Thymus (tissue), 11 donors: ENCODE data around the gene KCNT1. TPM values are rescaled to one million over a fixed set of nuclear protein-coding genes. Genes with fewer than 3 reads are reported as not detected.

ENCODE experiments used
- DNase-seq, 9 donors: peaks; one replicate each; pipeline ENCODE4 v3.0.0-alpha.2; 2013; ENCODE audit warnings: low spot score in 9 of 9, low read depth in 6 of 9, missing footprints in 1 of 9
- H3K27ac ChIP-seq, 2 donors: one replicate each; pipeline ENCODE4 v1.5.1; 2013; ENCODE audit warnings: control low read depth in 1 of 2, low read depth in 1 of 2, low read length in 1 of 2, mild to moderate bottlenecking in 1 of 2, moderate library complexity in 1 of 2
- H3K27me3 ChIP-seq, 2 donors: one replicate each; pipeline ENCODE4 v1.5.1; 2013; ENCODE audit warnings: low read length in 1 of 2; ENCODE audit not compliant: control insufficient read depth in 2 of 2, insufficient read depth in 1 of 2
- H3K36me3 ChIP-seq, 2 donors: one replicate each; pipeline ENCODE4 v1.5.1; 2013; ENCODE audit warnings: low read length in 1 of 2, mild to moderate bottlenecking in 1 of 2, moderate library complexity in 1 of 2; ENCODE audit not compliant: control insufficient read depth in 2 of 2, insufficient read depth in 2 of 2
- H3K4me1 ChIP-seq, 2 donors: one replicate each; pipeline ENCODE4 v1.5.1; 2013; ENCODE audit warnings: low read length in 2 of 2; ENCODE audit not compliant: control insufficient read depth in 2 of 2, insufficient read depth in 2 of 2
- H3K4me3 ChIP-seq, 2 donors: one replicate each; pipeline ENCODE4 v1.5.1; 2013; ENCODE audit warnings: low read length in 2 of 2, control low read depth in 1 of 2, mild to moderate bottlenecking in 1 of 2
- H3K9me3 ChIP-seq, 2 donors: one replicate each; pipeline ENCODE4 v1.5.1; 2013; ENCODE audit warnings: low read length in 1 of 2, mild to moderate bottlenecking in 1 of 2; ENCODE audit not compliant: control insufficient read depth in 2 of 2, insufficient read depth in 1 of 2
- WGBS: extraction: QIAGEN DNeasy Blood & Tissue Kit; methylation state at CpG from one replicate; pipeline ENCODE4 v1.1.7; 2013; 5-methylcytosine and 5-hydroxymethylcytosine counted together
- polyA plus RNA-seq: library from polyadenylated mRNA; stranded (reverse); fragments of 200-250 nt; gene quantifications from one replicate; pipeline ENCODE4 v1.2.3, GENCODE V29; 2013
- total RNA-seq: library from RNA; stranded (reverse); fragments of 120-200 nt; gene quantifications from one replicate; pipeline ENCODE4 v1.2.4, GENCODE V29; 2013
- donor health status: healthy.

KCNT1 gene
- total and polyA plus RNA-seq, 2 donors: 0.05 to 0.25 TPM

- Histone ChIP-seq H3K4me1 (no peaks in the 10 kb centered on the region), H3K9me3 (no peaks in the 10 kb centered on the region), H3K36me3 (no peaks in the 10 kb centered on the region), H3K4me3 (no peak overlapping the region), H3K27ac (no peak overlapping the region), H3K27me3 (no peaks in the 10 kb centered on the region)
- 74% methylated on average over 18 of the region's 18 CpGs for WGBS
- no peak for DNase-seq
Measured at GRCh38 chr9:135694414-135694813, 7.6 kb upstream of the KCNT1 start.

- WGBS: 93% methylated on average over 16 of the region's 16 CpGs
- H3K9me3 ChIP-seq: no peaks in the 10 kb centered on the region
- no peaks in the 10 kb centered on the region for H3K36me3 ChIP-seq
- H3K27me3 ChIP-seq: peaks cover 0 to 2% of the 10 kb centered on the region in 2 donors
- no peak for DNase-seq
- H3K4me1 ChIP-seq: no peaks in the 10 kb centered on the region
- no peak overlapping the region for H3K27ac ChIP-seq
- H3K4me3 ChIP-seq: no peak overlapping the region
Measured at GRCh38 chr9:135695036-135695435, 6.9 kb upstream of the KCNT1 start.

- Histone ChIP-seq H3K36me3 (no peaks in the 10 kb centered on the region), H3K4me1 (no peaks in the 10 kb centered on the region), H3K9me3 (no peaks in the 10 kb centered on the region), H3K4me3 (no peak overlapping the region), H3K27me3 (peaks cover 0 to 8% of the 10 kb centered on the region in 2 donors), H3K27ac (no peak overlapping the region)
- DNase-seq: no peak
- 87% methylated on average over 12 of the region's 12 CpGs for WGBS
Measured at GRCh38 chr9:135695642-135696041, 6.3 kb upstream of the KCNT1 start.

- H3K27me3 ChIP-seq: peaks cover 2 to 15% of the 10 kb centered on the region in 2 donors
- no peaks in the 10 kb centered on the region for H3K9me3 ChIP-seq
- no peak overlapping the region for H3K27ac ChIP-seq
- no peaks in the 10 kb centered on the region for H3K36me3 ChIP-seq
- WGBS: 88% methylated on average over 16 of the region's 16 CpGs
- DNase-seq: no peak
- H3K4me3 ChIP-seq: no peak overlapping the region
- no peaks in the 10 kb centered on the region for H3K4me1 ChIP-seq
Measured at GRCh38 chr9:135696446-135696845, 5.5 kb upstream of the KCNT1 start.

- Histone ChIP-seq H3K36me3 (no peaks in the 10 kb centered on the region), H3K4me3 (no peak overlapping the region), H3K9me3 (no peaks in the 10 kb centered on the region), H3K27me3 (peaks cover 5 to 22% of the 10 kb centered on the region in 2 donors), H3K27ac (no peak overlapping the region), H3K4me1 (peaks cover 4 to 5% of the 10 kb centered on the region in 2 donors)
- 83% methylated on average over 15 of the region's 15 CpGs for WGBS
- no peak for DNase-seq
Measured at GRCh38 chr9:135697226-135697625, 4.8 kb upstream of the KCNT1 start.

- no peak overlapping the region for H3K27ac ChIP-seq
- H3K9me3 ChIP-seq: no peaks in the 10 kb centered on the region
- peaks cover 5 to 32% of the 10 kb centered on the region in 2 donors for H3K27me3 ChIP-seq
- H3K4me3 ChIP-seq: no peak overlapping the region
- 80% methylated on average over 21 of the region's 21 CpGs for WGBS
- H3K36me3 ChIP-seq: no peaks in the 10 kb centered on the region
- H3K4me1 ChIP-seq: peaks cover 5% of the 10 kb centered on the region in 2 donors
- DNase-seq: no peak
Measured at GRCh38 chr9:135698236-135698635, 3.7 kb upstream of the KCNT1 start.

GRCh38 chr9:135698767-135699166 is 3.2 kb upstream of the KCNT1 start:
- 77% methylated on average over 19 of the region's 19 CpGs for WGBS
- Histone ChIP-seq H3K27me3 (peaks cover 5 to 37% of the 10 kb centered on the region in 2 donors), H3K9me3 (no peaks in the 10 kb centered on the region), H3K4me3 (no peak overlapping the region), H3K27ac (no peak overlapping the region), H3K4me1 (peaks cover 5% of the 10 kb centered on the region in 2 donors), H3K36me3 (no peaks in the 10 kb centered on the region)
- DNase-seq: no peak

- Histone ChIP-seq H3K4me3 (no peak within 1 kb of the TSS), H3K9me3 (no peaks in the 10 kb centered on the region), H3K27me3 (peaks cover 5 to 42% of the 10 kb centered on the region in 2 donors), H3K36me3 (no peaks in the 10 kb centered on the region), H3K27ac (no peak within 1 kb of the TSS), H3K4me1 (peaks cover 5% of the 10 kb centered on the region in 2 donors)
- 87% methylated on average over 30 of the region's 30 CpGs for WGBS
- DNase-seq: no peak
Measured at GRCh38 chr9:135699440-135699839, 2.5 kb upstream of the KCNT1 start, which contains the start of gene SOHLH1. Gene SOHLH1, minus strand, starts transcription at chr9:135699481. Its CDS starts 14 bp downstream, at chr9:135699467.

GRCh38 chr9:135700525-135700924 is 1.5 kb upstream of the KCNT1 start:
- WGBS: 81% methylated on average over 15 of the region's 15 CpGs
- Histone ChIP-seq H3K36me3 (no peaks in the 10 kb centered on the region), H3K27me3 (peaks cover 5 to 42% of the 10 kb centered on the region in 2 donors), H3K9me3 (no peaks in the 10 kb centered on the region), H3K4me3 (no peak overlapping the region), H3K27ac (no peak overlapping the region), H3K4me1 (peaks cover 5% of the 10 kb centered on the region in 2 donors)
- no peak for DNase-seq
